GM21515 (cell line): Measurements from ENCODE around the gene SMIM44.
"Not testable (repeated sequence)": the region's sequence is repeated elsewhere in the genome, so short reads cannot be mapped to it uniquely, and the experiment has no call there.

Experiments
- ATAC-seq: cut with Tn5 transposase; IDR thresholded peaks from one replicate; pipeline ENCODE4 v1.9.1; 2021; ENCODE audit not compliant: unreplicated experiment

The SMIM44 gene

GRCh38 chr19:3518255-3518654, 35.0 kb upstream of the SMIM44 start:
- no peak for ATAC-seq

- no peak for ATAC-seq
Measured at GRCh38 chr19:3517638-3518037, 34.4 kb upstream of the SMIM44 start.

GRCh38 chr19:3516675-3517207, 33.5 kb upstream of the SMIM44 start:
- no peak for ATAC-seq

- no peak for ATAC-seq
Measured at GRCh38 chr19:3515891-3516422, 32.7 kb upstream of the SMIM44 start.

GRCh38 chr19:3514930-3515329, 31.7 kb upstream of the SMIM44 start:
- no peak for ATAC-seq

GRCh38 chr19:3513229-3514140, 30.2 kb upstream of the SMIM44 start:
- no peak for ATAC-seq

- no peak for ATAC-seq
Measured at GRCh38 chr19:3512562-3513228, 29.5 kb upstream of the SMIM44 start.

- ATAC-seq, result no peak
Measured at GRCh38 chr19:3511506-3512251, 28.4 kb upstream of the SMIM44 start.

- ATAC-seq, result no peak
Measured at GRCh38 chr19:3510727-3511126, 27.5 kb upstream of the SMIM44 start.

- no peak for ATAC-seq
Measured at GRCh38 chr19:3509566-3509989, 26.3 kb upstream of the SMIM44 start.

- no peak for ATAC-seq
Measured at GRCh38 chr19:3508771-3509535, 25.7 kb upstream of the SMIM44 start.

- not testable (repeated sequence) for ATAC-seq
Measured at GRCh38 chr19:3508121-3508661, 24.9 kb upstream of the SMIM44 start.

GRCh38 chr19:3507371-3508120, 24.3 kb upstream of the SMIM44 start:
- no peak for ATAC-seq

GRCh38 chr19:3506384-3507340, 23.4 kb upstream of the SMIM44 start:
- peak; percentile 7 for ATAC-seq

GRCh38 chr19:3505598-3506383, 22.6 kb upstream of the SMIM44 start, which contains the start of gene FZR1:
Gene FZR1 (plus strand): TSS chr19:3506311. CDS start chr19:3522990, 16,679 bp downstream.
- ATAC-seq, result peak; percentile 81

GRCh38 chr19:3504735-3505134, 21.5 kb upstream of the SMIM44 start:
- no peak for ATAC-seq

- ATAC-seq, result no peak
Measured at GRCh38 chr19:3503036-3503572, 19.9 kb upstream of the SMIM44 start.
